Left colon (tissue), 2 donors: Measurements from ENCODE around the gene DNAJC4. TPM values are rescaled to one million over a fixed set of nuclear protein-coding genes. Genes with fewer than 3 reads are reported as not detected.

Experiments used
- ATAC-seq: fragments of 200-7000 bp; cut with Tn5 transposase; one replicate; pipeline ENCODE4 v1.9.1; 2020; ENCODE audit warnings: mild to moderate bottlenecking, moderate library complexity
- DNase-seq, 2 donors: peaks; one replicate each; pipeline ENCODE4 v3.0.0-alpha.2; 2020
- intact Hi-C, 2 donors: fragments of 100-400 bp; cut with DNase I in 1 of 2; cut with micrococcal nuclease in 1 of 2; formaldehyde crosslinking; loops; one replicate each; pipeline versions ENCODE4 v1.11.2 to v1.14.0; 2022; cut with DNase I, micrococcal nuclease
- long read RNA-seq: library from polyadenylated mRNA; unstranded; transcript quantifications from one replicate; pipeline ENCODE4 v2.0.0, GENCODE V29; 2021
- total RNA-seq, 2 donors: library from RNA; stranded (reverse); fragmentation: NEBNext Ultra II Directional; extraction: Animal tissue kit (Norgen Biotek cat#: 25700); gene quantifications; one replicate each; pipeline ENCODE4 v1.2.1, GENCODE V29; 2021
- donor health status: DM: no; HTN: no; CAD: no.
- donor health status: DM: yes; HTN: yes; CAD: no.

Gene DNAJC4
- total RNA-seq = 10 to 100 TPM; 54.8 to 60.6 TPM
- long read RNA-seq, partial matches to known transcripts = 30 of 65 reads
- long read RNA-seq, other reads (novel, unspliced or antisense) = 32 of 65 reads

GRCh38 chr11:64230171-64230984 lies at the start of gene DNAJC4:
Gene DNAJC4 (plus strand): TSS chr11:64230548. CDS start chr11:64230855, 307 bp downstream.
- peak; percentile 96 to 97 for DNase-seq
- peak; percentile 57 for ATAC-seq
- intact Hi-C loops = no loop called here

DNA sequence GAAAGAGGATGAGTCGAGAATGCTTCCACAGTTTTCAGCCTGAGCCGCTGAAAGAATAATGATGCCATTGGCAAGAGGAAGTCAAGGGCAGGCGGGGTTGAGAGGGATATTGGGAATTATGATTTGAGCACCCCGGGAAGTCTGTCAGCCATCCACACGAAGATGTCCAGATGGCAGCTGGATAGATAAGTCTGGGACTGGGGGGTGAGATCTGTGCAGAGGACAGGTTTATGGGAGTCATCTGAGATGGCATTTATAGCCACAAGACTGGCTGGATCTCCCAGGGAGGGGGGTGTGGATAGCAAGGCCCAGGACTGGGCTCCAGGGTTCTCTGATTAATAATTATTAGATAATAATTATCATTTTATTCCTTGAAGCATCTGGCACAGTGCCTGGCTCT lies 49.5 kb upstream of the DNAJC4 start:
- intact Hi-C loops = no loop called here
- no peak for ATAC-seq
- DNase-seq = no peak

GRCh38 chr11:64181506-64182411 lies 48.6 kb upstream of the DNAJC4 start:
- ATAC-seq = peak; percentile 60
- peak; percentile 91 to 96 for DNase-seq
- intact Hi-C loops = no loop called here

DNA sequence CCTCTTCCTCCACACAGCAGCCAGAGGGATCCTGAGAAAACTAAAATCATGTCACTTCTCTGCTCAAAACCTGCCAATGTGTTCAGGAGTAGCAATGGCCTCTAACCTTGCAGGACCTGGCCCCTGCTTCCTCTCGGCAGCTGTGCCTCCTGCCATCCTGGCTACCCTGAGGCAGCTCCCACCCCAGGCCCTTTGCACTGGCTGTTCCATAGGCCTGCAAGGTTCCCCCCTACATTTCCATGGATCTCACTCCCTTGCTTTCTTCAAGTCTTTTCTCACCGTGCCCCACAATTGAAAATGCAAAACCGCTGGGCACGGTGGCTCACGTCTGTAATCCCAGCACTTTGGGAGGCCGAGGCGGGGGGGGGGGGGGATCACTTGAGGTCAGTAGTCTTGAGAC lies 46.5 kb upstream of the DNAJC4 start:
- ATAC-seq (no peak), DNase-seq (no peak)
- intact Hi-C loops = no loop called here

- peak; percentile 88 to 89 for DNase-seq
- intact Hi-C loops = no loop called here
- ATAC-seq = peak; percentile 54
Measured at GRCh38 chr11:64185175-64185692, 45.1 kb upstream of the DNAJC4 start.

GRCh38 chr11:64185693-64186491 lies 44.5 kb upstream of the DNAJC4 start, which contains the start of gene STIP1:
Gene STIP1 (plus strand): TSS chr11:64186171. CDS start chr11:64186262, 91 bp downstream.
- peak; percentile 98 to 100 for DNase-seq
- ATAC-seq = peak; percentile 77
- intact Hi-C loops = no loop called here

DNA sequence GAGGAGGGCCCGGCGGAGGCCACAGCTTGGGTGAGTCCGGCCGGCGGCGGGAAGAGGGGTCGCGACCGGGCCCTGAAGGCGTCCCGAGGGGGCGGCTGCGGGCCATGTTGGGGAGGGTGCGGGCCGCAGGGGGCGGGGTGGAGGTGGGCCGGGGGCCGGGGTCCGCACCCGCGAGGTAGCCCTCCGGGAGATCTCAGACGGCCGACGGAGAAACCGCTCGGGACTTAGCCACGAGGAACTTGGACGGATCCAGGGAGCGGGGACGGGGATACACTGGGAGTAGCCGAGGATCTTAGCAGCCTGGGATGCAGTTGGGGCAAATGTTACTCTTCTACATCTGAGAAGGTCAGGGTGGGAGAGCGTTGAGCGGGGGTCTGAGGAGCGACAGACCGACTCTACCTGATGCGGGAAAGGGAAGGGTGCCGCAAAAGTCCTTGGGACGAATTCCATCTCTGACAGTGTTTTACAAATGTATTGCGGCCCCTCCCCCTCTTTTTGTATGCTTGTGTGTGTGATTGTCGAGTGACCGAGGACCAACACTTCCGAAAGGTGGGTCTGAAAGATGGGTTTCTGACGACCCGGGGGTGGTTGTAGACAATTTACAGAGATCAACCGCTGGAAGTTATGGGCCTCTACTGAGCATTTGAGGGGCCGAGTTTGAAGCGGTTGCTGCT lies 43.7 kb upstream of the DNAJC4 start:
- ATAC-seq (no peak), DNase-seq (no peak)
- intact Hi-C loops = no loop called here

- intact Hi-C loops = no loop called here
- ATAC-seq = no peak
Measured at GRCh38 chr11:64192434-64192833, 37.9 kb upstream of the DNAJC4 start.

DNA sequence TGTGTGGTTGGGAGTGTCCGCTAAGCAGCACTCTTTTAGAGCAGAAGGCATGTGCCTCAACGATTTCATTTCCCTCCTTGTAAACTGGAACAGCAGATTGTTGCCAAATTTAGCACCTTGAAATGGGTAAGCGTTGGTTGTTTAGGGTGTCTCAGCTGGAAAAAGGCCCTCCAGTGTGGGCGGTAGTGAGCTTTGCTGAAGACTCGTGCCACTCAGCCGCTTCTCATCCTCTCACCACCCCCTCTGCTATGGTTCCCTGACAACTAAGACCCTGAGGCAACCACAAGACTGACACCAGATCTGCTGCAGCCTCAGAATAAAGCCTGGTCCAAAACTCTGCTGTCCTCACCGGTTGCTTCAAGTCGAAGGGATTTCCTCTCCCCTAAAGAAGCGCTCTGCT lies 33.7 kb upstream of the DNAJC4 start:
- ATAC-seq = no peak

More at GRCh38 chr11:64192434-64192833, 37.9 kb upstream of the DNAJC4 start:
- DNase-seq = no peak

GRCh38 chr11:64198511-64198910 lies 31.8 kb upstream of the DNAJC4 start:
- DNase-seq (no peak), ATAC-seq (no peak)
- intact Hi-C loops = no loop called here

More for the DNA sequence above, 33.7 kb upstream of the DNAJC4 start:
- DNase-seq = no peak
- intact Hi-C loops = no loop called here

DNA sequence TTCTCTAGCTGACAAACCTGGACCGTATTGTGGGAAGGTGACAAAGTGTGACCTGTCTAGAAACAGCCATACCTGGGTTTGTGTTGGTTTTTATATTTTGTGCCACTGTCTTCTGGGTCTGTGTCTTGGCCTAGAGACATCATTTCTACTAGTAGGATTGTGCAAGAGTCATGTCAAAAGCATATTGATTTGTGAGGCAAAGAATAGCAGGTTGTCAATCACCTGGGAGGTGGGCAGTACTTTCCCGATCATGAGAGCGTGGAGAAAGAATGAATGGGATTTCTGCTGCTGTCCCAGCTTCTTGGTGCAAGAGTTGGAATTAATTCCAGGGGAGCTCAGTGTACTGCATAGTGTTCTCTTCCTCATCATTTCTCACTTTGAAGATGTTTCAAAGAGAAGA lies 28.8 kb upstream of the DNAJC4 start:
- DNase-seq (no peak), ATAC-seq (no peak)
- intact Hi-C loops = loop anchor here (10.0 kb wide), 2 partner anchors 83 to 103 kb away; partner anchors contain the start of genes BAD (in 1 of the 2), CATSPERZ (in 1 of the 2), ESRRA (in 1 of the 2) and GPR137 (in 1 of the 2)

GRCh38 chr11:64202992-64203391 lies 27.4 kb upstream of the DNAJC4 start:
- ATAC-seq (no peak), DNase-seq (no peak)
- intact Hi-C loops = loop anchor here (10.0 kb wide), 2 partner anchors 82 to 102 kb away; partner anchors contain the start of genes BAD (in 1 of the 2), CATSPERZ (in 1 of the 2), ESRRA (in 1 of the 2) and GPR137 (in 1 of the 2)

DNA sequence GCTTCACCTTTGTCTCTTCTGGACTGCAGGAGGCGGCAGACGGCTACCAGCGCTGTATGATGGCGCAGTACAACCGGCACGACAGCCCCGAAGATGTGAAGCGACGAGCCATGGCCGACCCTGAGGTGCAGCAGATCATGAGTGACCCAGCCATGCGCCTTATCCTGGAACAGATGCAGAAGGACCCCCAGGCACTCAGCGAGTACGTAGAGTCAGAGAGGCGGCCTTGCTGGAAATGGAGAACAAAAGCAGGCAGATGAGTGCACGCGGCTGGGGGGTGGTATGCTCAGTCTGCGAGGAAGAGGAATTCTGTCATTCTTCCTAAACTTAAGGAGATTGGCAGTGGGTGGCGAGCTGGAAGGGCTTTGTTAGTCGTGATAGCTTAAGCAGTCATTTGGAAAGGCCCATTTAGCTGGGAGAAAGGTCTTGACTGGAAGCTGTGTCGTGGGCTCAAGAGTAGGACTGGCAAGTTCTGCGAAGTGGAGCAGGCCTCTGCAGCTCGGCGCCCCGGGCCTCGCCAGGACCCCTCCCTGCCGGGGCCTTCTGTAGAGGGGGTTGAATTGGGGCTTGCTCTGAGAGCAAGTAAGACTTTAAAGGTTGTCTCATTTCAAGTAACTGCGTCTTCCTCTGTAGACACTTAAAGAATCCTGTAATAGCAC lies 26.8 kb upstream of the DNAJC4 start:
- intact Hi-C loops = loop anchor here (10.0 kb wide), 2 partner anchors 81 to 101 kb away; partner anchors contain the start of genes BAD (in 1 of the 2), CATSPERZ (in 1 of the 2), ESRRA (in 1 of the 2) and GPR137 (in 1 of the 2)
- ATAC-seq = no peak
- DNase-seq = no peak

- intact Hi-C loops = loop anchor here (10.0 kb wide), 2 partner anchors 81 to 101 kb away; partner anchors contain the start of genes BAD (in 1 of the 2), CATSPERZ (in 1 of the 2), ESRRA (in 1 of the 2) and GPR137 (in 1 of the 2)
- ATAC-seq (no peak), DNase-seq (no peak)
Measured at GRCh38 chr11:64204080-64204440, 26.3 kb upstream of the DNAJC4 start.

- intact Hi-C loops = loop anchor here (10.0 kb wide), 2 partner anchors 80 to 100 kb away; partner anchors contain the start of genes BAD (in 1 of the 2), CATSPERZ (in 1 of the 2), ESRRA (in 1 of the 2) and GPR137 (in 1 of the 2)
Measured at GRCh38 chr11:64204464-64204989, 25.8 kb upstream of the DNAJC4 start.

More at GRCh38 chr11:64204464-64204989, 25.8 kb upstream of the DNAJC4 start:
- DNase-seq (peak; percentile 87 to 94), ATAC-seq (peak; percentile 73)
